ENCODE results near the gene ABCA4. TPM values are rescaled to one million over a fixed set of nuclear protein-coding genes. Genes with fewer than 3 reads are reported as not detected.

ABCA4 gene
- polyA plus RNA-seq, 6 donors from 2014 or later, result not detected

Other genes starting within 250 kb of the ABCA4 start
- 10 to 100 TPM; 71.1 to 87.9 (median 83.6) TPM for gene DNTTIP2, start 241.9 kb downstream of the ABCA4 start, polyA plus RNA-seq (ENCODE audit: low read depth in 6 of 6)
- gene GCLM, start 211.7 kb downstream of the ABCA4 start, polyA plus RNA-seq (ENCODE audit: low read depth in 6 of 6), result 10 to 100 TPM in 2 of 6 donors, 1 to 10 TPM in 4; 5.9 to 13.6 (median 9.7) TPM
- gene ARHGAP29, start 116.4 kb upstream of the ABCA4 start, polyA plus RNA-seq (ENCODE audit: low read depth in 6 of 6), result not detected

All from naive B cell (primary cell).